ENCODE data around the gene TMEM42. TPM values are rescaled to one million over a fixed set of nuclear protein-coding genes. Genes with fewer than 3 reads are reported as not detected.

TMEM42 gene
- total and polyA plus RNA-seq, 2 of the 13 experiments (the other 11 are each of a cell fraction or from before 2014, with no cell fraction given): 5.5 to 24.5 TPM

GRCh38 chr3:44845528-44846520 is 15.9 kb upstream of the TMEM42 start (continued):
- no peak for TF ChIP-seq ZNF281 (CRISPR knock-in tag; IDR thresholded peaks at IDR 0.05; ENCODE audit: borderline replicate concordance)
- TF ChIP-seq ZNF572 (CRISPR knock-in tag; IDR thresholded peaks at IDR 0.05): no peak
- no peak for TF ChIP-seq ZNF329 (CRISPR knock-in tag; IDR thresholded peaks at IDR 0.05; ENCODE audit: low read depth)
- TF ChIP-seq SCMH1 (CRISPR knock-in tag; IDR thresholded peaks at IDR 0.05; ENCODE audit: borderline replicate concordance): no peak
- no peak for TF ChIP-seq MEIS1 (CRISPR knock-in tag; IDR thresholded peaks at IDR 0.05; ENCODE audit: borderline replicate concordance)

- Histone ChIP-seq H3K36me3 (replicated peaks in 1 of 2; ENCODE audit: control insufficient read depth in 1 of 2, insufficient read depth in 2 of 2, low read length in 2 of 2) (peaks cover 5 to 35% of the 10 kb centered on the region in 2 experiments), H4K20me1 (ENCODE audit: insufficient read depth, low read length) (no peaks in the 10 kb centered on the region), H3K4me2 (ENCODE audit: low read depth, low read length) (no peak overlapping the region), H3K4me3 (replicated peaks in 1 of 3; ENCODE audit: insufficient read depth in 1 of 3, low read depth in 2 of 3, low read length in 3 of 3) (no peak overlapping the region), H3K27me3 (ENCODE audit: control insufficient read depth in 1 of 2, insufficient read depth in 2 of 2, low read length in 2 of 2) (no peaks in the 10 kb centered on the region), H3K79me2 (ENCODE audit: insufficient read depth, low read length) (no peaks in the 10 kb centered on the region), H3K4me1 (ENCODE audit: insufficient read depth, low read length) (no peaks in the 10 kb centered on the region), H3K9me3 (ENCODE audit: low read length) (no peaks in the 10 kb centered on the region), H3K9ac (ENCODE audit: insufficient read depth, low read depth, low read length) (no peak overlapping the region), H3K27ac (ENCODE audit: extremely low read length, insufficient read depth, low read length) (no peak overlapping the region), H2AFZ (ENCODE audit: low read length) (no peak overlapping the region)
- WGBS (ENCODE audit: low lambda C conversion rate): 96% methylated on average over 1 of the region's 1 CpG
- TF ChIP-seq POLR2AphosphoS5 (IDR thresholded peaks at IDR 0.05; ENCODE audit: low read depth, low read length) (no peak), ZNF136 (CRISPR knock-in tag; IDR thresholded peaks at IDR 0.05; ENCODE audit: low read depth) (no peak), TRIM24 (CRISPR knock-in tag; IDR thresholded peaks at IDR 0.05) (no peak), ZGPAT (CRISPR knock-in tag; IDR thresholded peaks at IDR 0.05) (no peak), ZBTB42 (CRISPR knock-in tag; IDR thresholded peaks at IDR 0.05) (no peak), SOX6 (IDR thresholded peaks at IDR 0.05) (no peak), SOX6 (CRISPR knock-in tag; IDR thresholded peaks at IDR 0.05) (no peak), CSRNP1 (CRISPR knock-in tag; IDR thresholded peaks at IDR 0.05) (no peak), ARNT (IDR thresholded peaks at IDR 0.05) (no peak)
- in situ Hi-C loops (cut with HindIII; ENCODE audit: extremely low pct_ligation_motif_present, low pct_unique_long_range_greater_than_20kb): no loop called here
- DNase-seq (ENCODE audit: low spot score): no peak
- intact Hi-C loops (cut with micrococcal nuclease; ENCODE audit: unreplicated experiment): no loop called here
- ATAC-seq: no peak
- ChIA-PET POLR2A (no interaction called here), CTCF (ENCODE audit: low intra/inter-chr PET ratio, low total read pairs) (no interaction called here)
- BruUV-seq (replicated peaks): no TSS peak
- FAIRE-seq: no peak
Measured at GRCh38 chr3:44848634-44849033, 13.1 kb upstream of the TMEM42 start.
